B cell (primary cell): Measurements from ENCODE around the gene MTHFD1L. TPM values are rescaled to one million over a fixed set of nuclear protein-coding genes. Genes with fewer than 3 reads are reported as not detected.

Experiments
- ATAC-seq: fragments of 200-7000 bp; cut with Tn5 transposase; one replicate; pipeline ENCODE4 v1.10.0; 2021; ENCODE audit warnings: low read depth, mild to moderate bottlenecking, moderate number of reproducible peaks, moderate library complexity
- CTCF ChIA-PET: fragments of 350-600 bp; sonication (Branson Sonifier 250); formaldehyde crosslinking; loops from one replicate; lab custom pipeline; 2021; ENCODE audit warnings: antibody characterized with exemption, inconsistent platforms; lab: Charles Lee
- POLR2A ChIA-PET: fragments of 350-600 bp; sonication (Branson Sonifier 250); formaldehyde crosslinking; loops from one replicate; lab custom pipeline; 2021; ENCODE audit warnings: antibody characterized with exemption; lab: Charles Lee
- DNase-seq: peaks from one replicate; pipeline ENCODE4 v3.0.0; 2013
- H2AFZ ChIP-seq: 2 replicates; pipeline ENCODE4 v1.6.1; 2012; ENCODE audit warnings: mild to moderate bottlenecking, low read depth, low read length; ENCODE audit not compliant: insufficient read depth, poor library complexity, severe bottlenecking
- H3K27ac ChIP-seq, 2 donors: 1 replicate in 1 of 2; 2 replicates in 1 of 2; pipeline ENCODE4 v1.5.1; 2012 to 2013; ENCODE audit warnings: low read length in 2 of 2, mild to moderate bottlenecking in 2 of 2, moderate library complexity in 1 of 2
- H3K27me3 ChIP-seq, 4 experiments: fragments of 200-600 bp in 1 of 4; sonication (generic) in 1 of 4; replicated peaks in 1 of 4; 1 replicate in 2 of 4; 2 replicates in 2 of 4; pipeline versions ENCODE4 v1.6.1 to v1.7.0; 2013 to 2016; ENCODE audit warnings: low read length in 3 of 4, mild to moderate bottlenecking in 2 of 4, mixed read lengths in 1 of 4, moderate library complexity in 1 of 4; ENCODE audit not compliant: insufficient read depth in 4 of 4, control insufficient read depth in 3 of 4; ENCODE audit errors: control extremely low read depth in 1 of 4
- H3K36me3 ChIP-seq, 2 experiments: replicated peaks in 1 of 2; 1 replicate in 1 of 2; 2 replicates in 1 of 2; pipeline versions ENCODE4 v1.6.1 to v1.7.1; 2013; ENCODE audit warnings: low read length in 1 of 2; ENCODE audit not compliant: insufficient read depth in 2 of 2, control insufficient read depth in 1 of 2; ENCODE audit errors: control extremely low read depth in 1 of 2, extremely low read depth in 1 of 2
- H3K4me1 ChIP-seq, 2 donors: fragments of 200-600 bp in 1 of 2; sonication (generic) in 1 of 2; 1 replicate in 1 of 2; 2 replicates in 1 of 2; pipeline versions ENCODE4 v1.5.1 to v1.6.1; 2013 to 2017; ENCODE audit warnings: low read length in 2 of 2; ENCODE audit not compliant: control insufficient read depth in 2 of 2, insufficient read depth in 2 of 2
- H3K4me2 ChIP-seq: replicated peaks from 2 replicates; pipeline ENCODE3; 2012; ENCODE audit warnings: mild to moderate bottlenecking, low read depth, low read length; ENCODE audit not compliant: poor library complexity, severe bottlenecking
- H3K4me3 ChIP-seq, 5 experiments: fragments of 200-600 bp in 1 of 5; sonication (generic) in 1 of 5; 1 replicate in 3 of 5; 2 replicates in 2 of 5; pipeline versions ENCODE4 v1.5.1 to v1.7.0; 2011 to 2016; ENCODE audit warnings: low read length in 4 of 5, mild to moderate bottlenecking in 4 of 5, low read depth in 2 of 5, control low read depth in 1 of 5, moderate library complexity in 1 of 5; ENCODE audit not compliant: insufficient read depth in 1 of 5; ENCODE audit errors: control extremely low read depth in 1 of 5, extremely low read depth in 1 of 5
- H3K79me2 ChIP-seq: fragments of 200-600 bp; sonication (generic); one replicate; pipeline ENCODE4 v1.6.0; 2016; ENCODE audit warnings: low read length; ENCODE audit not compliant: control insufficient read depth, insufficient read depth
- H3K9ac ChIP-seq: fragments of 200-600 bp; sonication (generic); 2 replicates; pipeline ENCODE4 v1.6.1; 2017; ENCODE audit warnings: mild to moderate bottlenecking, low read length, moderate library complexity
- H3K9me3 ChIP-seq, 3 donors: one replicate each; pipeline versions ENCODE4 v1.6.1 to v1.7.1; 2013; ENCODE audit warnings: low read length in 2 of 3; ENCODE audit not compliant: control insufficient read depth in 2 of 3, insufficient read depth in 1 of 3; ENCODE audit errors: control extremely low read depth in 1 of 3
- H4K20me1 ChIP-seq: 2 replicates; pipeline ENCODE4 v1.6.0; 2012; ENCODE audit warnings: mild to moderate bottlenecking, low read length; ENCODE audit not compliant: insufficient read depth, control insufficient read depth, poor library complexity, severe bottlenecking
- H3K27ac Mint-ChIP-seq: one replicate; pipeline ENCODE4 v1.8.0; 2021; ENCODE audit warnings: mixed read lengths
- H3K27me3 Mint-ChIP-seq: one replicate; pipeline ENCODE4 v1.8.0; 2021; ENCODE audit warnings: mixed read lengths
- H3K4me1 Mint-ChIP-seq: one replicate; pipeline ENCODE4 v1.8.0; 2021; ENCODE audit warnings: mixed read lengths
- H3K4me3 Mint-ChIP-seq: one replicate; pipeline ENCODE4 v1.8.0; 2021; ENCODE audit warnings: mixed read lengths
- H3K9me3 Mint-ChIP-seq: one replicate; pipeline ENCODE4 v1.8.0; 2022; ENCODE audit warnings: mixed read lengths; ENCODE audit not compliant: insufficient read depth
- EZH2 ChIP-seq: IDR thresholded peaks from 2 replicates; pipeline ENCODE4 v1.6.1; 2012; ENCODE audit warnings: borderline replicate concordance, low read depth, mild to moderate bottlenecking, moderate library complexity, low read length; ENCODE audit not compliant: insufficient read depth, poor library complexity, severe bottlenecking
- WGBS: methylation state at CpG from one replicate; pipeline ENCODE4 v1.1.5; 2013; ENCODE audit warnings: missing lambda C conversion rate; ENCODE audit not compliant: insufficient coverage; 5-methylcytosine and 5-hydroxymethylcytosine counted together
- intact Hi-C: fragments of 100-400 bp; cut with micrococcal nuclease; formaldehyde crosslinking; loops from one replicate; pipeline ENCODE4 v1.10.0; 2022
- polyA plus RNA-seq: library from polyadenylated mRNA; depleted of rRNA; stranded (reverse); fragments of >200 nt; gene quantifications from 2 replicates; pipeline ENCODE4 v1.2.3, GENCODE V29; 2012
- total RNA-seq, 2 donors: library from RNA; stranded (reverse); fragments of 120-200 nt in 1 of 2; gene quantifications; 1 replicate in 1 of 2; 2 replicates in 1 of 2; pipeline versions ENCODE4 v1.2.3 to v1.2.4, GENCODE V29; 2013 to 2022
- TF ChIP-seq, protein P1 (sequence below): fragments of 200-600 bp; IDR thresholded peaks from one replicate; pipeline ENCODE4 v1.8.0; 2022; ENCODE audit warnings: antibody characterized with exemption, mild to moderate bottlenecking

The MTHFD1L gene
- total and polyA plus RNA-seq, 2 donors (not counting 1 experiment from before 2014, with no cell fraction given): 2.9 to 16.1 TPM

DNA sequence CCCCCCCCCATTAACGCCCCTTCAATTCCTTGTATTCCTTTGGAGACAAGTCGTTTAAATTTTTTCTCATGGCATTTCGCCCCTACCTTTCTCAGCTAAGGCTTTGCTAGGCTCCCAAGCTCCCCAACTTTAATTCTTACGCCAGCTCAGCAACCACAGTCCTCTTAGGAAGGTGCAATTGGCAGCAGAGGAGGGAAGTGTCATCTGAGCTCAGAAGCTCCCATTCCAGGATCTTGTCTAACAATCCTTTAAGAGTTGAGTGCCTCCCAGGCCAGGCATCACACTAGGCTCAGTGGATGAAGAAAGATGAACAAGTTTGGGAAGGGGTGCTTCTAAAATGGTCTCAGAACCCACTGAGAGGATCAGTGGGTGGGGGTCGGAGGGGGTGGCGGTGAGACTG lies 243.0 kb downstream of the MTHFD1L start:
- ChIA-PET POLR2A (no interaction called here), CTCF (no interaction called here)
- H3K27me3 ChIP-seq: no peaks in the 10 kb centered on the region
- no peak overlapping the region for H3K27ac ChIP-seq
- TF ChIP-seq EZH2: no peak
- TF ChIP-seq, protein P1, sequence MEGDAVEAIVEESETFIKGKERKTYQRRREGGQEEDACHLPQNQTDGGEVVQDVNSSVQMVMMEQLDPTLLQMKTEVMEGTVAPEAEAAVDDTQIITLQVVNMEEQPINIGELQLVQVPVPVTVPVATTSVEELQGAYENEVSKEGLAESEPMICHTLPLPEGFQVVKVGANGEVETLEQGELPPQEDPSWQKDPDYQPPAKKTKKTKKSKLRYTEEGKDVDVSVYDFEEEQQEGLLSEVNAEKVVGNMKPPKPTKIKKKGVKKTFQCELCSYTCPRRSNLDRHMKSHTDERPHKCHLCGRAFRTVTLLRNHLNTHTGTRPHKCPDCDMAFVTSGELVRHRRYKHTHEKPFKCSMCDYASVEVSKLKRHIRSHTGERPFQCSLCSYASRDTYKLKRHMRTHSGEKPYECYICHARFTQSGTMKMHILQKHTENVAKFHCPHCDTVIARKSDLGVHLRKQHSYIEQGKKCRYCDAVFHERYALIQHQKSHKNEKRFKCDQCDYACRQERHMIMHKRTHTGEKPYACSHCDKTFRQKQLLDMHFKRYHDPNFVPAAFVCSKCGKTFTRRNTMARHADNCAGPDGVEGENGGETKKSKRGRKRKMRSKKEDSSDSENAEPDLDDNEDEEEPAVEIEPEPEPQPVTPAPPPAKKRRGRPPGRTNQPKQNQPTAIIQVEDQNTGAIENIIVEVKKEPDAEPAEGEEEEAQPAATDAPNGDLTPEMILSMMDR: no peak
- ATAC-seq (no peak), DNase-seq (no peak)
- H3K4me3 Mint-ChIP-seq: no peak overlapping the region
- intact Hi-C loops: no loop called here
- no peaks in the 10 kb centered on the region for H3K4me1 Mint-ChIP-seq
- 100% methylated on average over 2 of the region's 6 CpGs for WGBS
- no peaks in the 10 kb centered on the region for H3K79me2 ChIP-seq
- H3K9me3 ChIP-seq: no peaks in the 10 kb centered on the region
- no peaks in the 10 kb centered on the region for H3K4me1 ChIP-seq
- H3K9ac ChIP-seq: no peak overlapping the region
- no peaks in the 10 kb centered on the region for H3K36me3 ChIP-seq
- H4K20me1 ChIP-seq: no peaks in the 10 kb centered on the region
- peaks cover 9% of the 10 kb centered on the region for H3K27me3 Mint-ChIP-seq
- no peak overlapping the region for H3K27ac Mint-ChIP-seq
- no peak overlapping the region for H2AFZ ChIP-seq
- no peak overlapping the region for H3K4me2 ChIP-seq
- no peak overlapping the region for H3K4me3 ChIP-seq
- H3K9me3 Mint-ChIP-seq: no peaks in the 10 kb centered on the region

DNA sequence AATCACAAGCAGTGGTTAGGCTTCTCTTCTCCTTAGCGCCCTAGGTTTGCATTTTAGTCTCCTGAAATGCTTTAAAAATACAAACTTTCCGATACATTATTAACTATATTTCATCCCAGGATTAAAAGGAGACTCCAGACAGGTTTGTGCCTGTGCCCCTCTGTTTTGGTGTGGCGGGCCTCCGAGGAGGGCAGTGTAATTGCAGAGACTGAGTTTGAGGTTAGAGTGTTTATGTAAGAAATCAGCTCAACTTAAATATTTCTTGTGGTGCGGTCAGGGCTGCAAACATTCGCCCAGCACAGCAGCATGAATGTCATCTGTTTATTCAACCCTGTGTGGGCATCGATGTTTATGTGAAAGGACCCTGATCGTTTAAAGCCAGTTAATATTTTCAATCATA lies 243.9 kb downstream of the MTHFD1L start:
- POLR2A ChIA-PET: no interaction called here
- no peak overlapping the region for H3K9ac ChIP-seq

More for the DNA sequence above, 243.9 kb downstream of the MTHFD1L start:
- Histone ChIP-seq H3K27ac (no peak overlapping the region), H2AFZ (no peak overlapping the region), H3K4me1 (no peaks in the 10 kb centered on the region), H3K9me3 (no peaks in the 10 kb centered on the region), H3K79me2 (no peaks in the 10 kb centered on the region), H3K36me3 (no peaks in the 10 kb centered on the region), H3K27me3 (no peaks in the 10 kb centered on the region), H4K20me1 (no peaks in the 10 kb centered on the region), H3K4me3 (no peak overlapping the region), H3K4me2 (no peak overlapping the region)
- Mint-ChIP-seq H3K4me1 (no peaks in the 10 kb centered on the region), H3K27me3 (peaks cover 9% of the 10 kb centered on the region), H3K27ac (no peak overlapping the region), H3K4me3 (no peak overlapping the region), H3K9me3 (no peaks in the 10 kb centered on the region)
- TF ChIP-seq, protein P1: no peak
- TF ChIP-seq EZH2: no peak
- no peak for ATAC-seq
- CTCF ChIA-PET: interaction anchor here (0.7 kb wide), 1 partner anchor 218 kb away, joined by 5 read pairs; no protein-coding TSS in a partner anchor
- DNase-seq: no peak
- 78% methylated on average over 4 of the region's 8 CpGs for WGBS
- intact Hi-C loops: no loop called here
